ENCODE measurements around the gene COL9A1. TPM values are rescaled to one million over a fixed set of nuclear protein-coding genes. Genes with fewer than 3 reads are reported as not detected.

Gene COL9A1
- total and polyA plus RNA-seq, 2 of the 4 experiments (the other 2 are of a cell fraction), result not detected

DNA sequence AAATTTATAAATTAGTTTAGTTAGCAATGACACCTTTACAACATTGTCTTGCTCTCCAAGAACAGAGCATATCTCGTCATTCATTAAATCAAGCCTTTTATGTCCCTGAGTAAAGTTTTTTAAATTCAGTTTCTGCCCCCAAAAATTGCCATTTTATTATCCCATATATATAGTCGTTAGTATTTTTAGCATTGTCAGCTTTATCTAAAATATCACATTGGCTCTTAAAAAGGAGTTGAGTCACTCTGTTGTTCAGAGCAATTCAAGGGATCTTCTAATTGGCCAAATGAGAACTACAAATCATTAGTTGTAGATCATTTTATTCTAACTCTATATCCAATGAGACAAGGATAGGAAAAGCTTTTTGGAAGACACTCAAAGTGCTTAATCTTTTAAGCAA lies 127.1 kb downstream of the COL9A1 start:
- no peak overlapping the region for H3K9ac ChIP-seq (ENCODE audit: low read depth, low read length)
- H2AK9ac ChIP-seq (replicated peaks; ENCODE audit: low read depth, low read length, poor library complexity), result no peak overlapping the region
- WGBS, 2 experiments (ENCODE audit: extremely low coverage in 2 of 2, insufficient read length in 1 of 2), result no CpG with 5 or more reads among the region's 2 CpGs
- H3K18ac ChIP-seq (ENCODE audit: low read depth, low read length), result no peak overlapping the region
- H4K20me1 ChIP-seq (ENCODE audit: insufficient read depth, low read length), result no peaks in the 10 kb centered on the region
- BruUV-seq (replicated peaks), result no TSS peak
- H3K4me2 ChIP-seq (ENCODE audit: low read depth, low read length), result no peak overlapping the region
- CTCF ChIA-PET, result no interaction called here
- in situ Hi-C loops (cut with MboI; ENCODE audit: low sequenced_read_pairs) (no loop called here), intact Hi-C loops (cut with micrococcal nuclease) (no loop called here), dilution Hi-C loops (cut with HindIII; ENCODE audit: low sequenced_read_pairs, unreplicated experiment) (no loop called here)
- no peak for ATAC-seq (ENCODE audit: low read depth)
- no peak overlapping the region for H2AFZ ChIP-seq (replicated peaks; ENCODE audit: low read length, poor library complexity)
- no peak overlapping the region for H4K91ac ChIP-seq (ENCODE audit: insufficient read depth, low read depth, low read length)
- H3K27me3 ChIP-seq (ENCODE audit: control insufficient read depth, insufficient read depth, low read length), result no peaks in the 10 kb centered on the region
- H3K27ac ChIP-seq (ENCODE audit: insufficient read depth, low read length), result no peak overlapping the region
- H3K4me3 ChIP-seq (ENCODE audit: insufficient read depth, low read depth, low read length), result no peak overlapping the region
- TF ChIP-seq MAFK (IDR thresholded peaks at IDR 0.05; ENCODE audit: low read depth, low read length) (peak; percentile 68), BHLHE40 (IDR thresholded peaks at IDR 0.05; ENCODE audit: low read depth, low read length) (no peak)
- H4K5ac ChIP-seq (ENCODE audit: low read depth, low read length), result no peak overlapping the region
- H3K79me1 ChIP-seq (ENCODE audit: low read depth in 1 of 2, low read length in 2 of 2), result no peaks in the 10 kb centered on the region
- no peak overlapping the region for H3K56ac ChIP-seq (ENCODE audit: extremely low read depth, insufficient read depth, low read length)
- no peak overlapping the region for H3K23ac ChIP-seq (ENCODE audit: low read depth, low read length)
- H2BK5ac ChIP-seq (ENCODE audit: low read depth, low read length, poor library complexity, severe bottlenecking), result no peak overlapping the region
- H3K9me1 ChIP-seq (ENCODE audit: insufficient read depth, low read length), result no peaks in the 10 kb centered on the region
- no peak overlapping the region for H2BK20ac ChIP-seq (ENCODE audit: low read depth, low read length)
- H4K8ac ChIP-seq (ENCODE audit: low read depth in 2 of 2, low read length in 2 of 2), result no peak overlapping the region
- H3K4ac ChIP-seq (ENCODE audit: low read depth, low read length), result no peak overlapping the region
- H2BK120ac ChIP-seq (ENCODE audit: low read depth, low read length), result no peak overlapping the region
- H3K14ac ChIP-seq (replicated peaks; ENCODE audit: low read depth, low read length), result no peak overlapping the region
- no peaks in the 10 kb centered on the region for H3K4me1 ChIP-seq (ENCODE audit: control insufficient read depth, insufficient read depth, low read length)
- no peak for DNase-seq
- H3K36me3 ChIP-seq (ENCODE audit: control insufficient read depth, insufficient read depth, low read length), result no peaks in the 10 kb centered on the region
- H2AK5ac ChIP-seq (ENCODE audit: low read depth, low read length), result no peak overlapping the region
- POLR2A ChIA-PET (ENCODE audit: unreplicated experiment), result no interaction called here
- H3K9me3 ChIP-seq (ENCODE audit: control insufficient read depth, insufficient read depth, low read length), result no peaks in the 10 kb centered on the region
- no peak overlapping the region for H2BK15ac ChIP-seq (ENCODE audit: low read depth, low read length)
